Stimulated activated CD8-positive, alpha-beta memory T cell treated with anti-CD3 and anti-CD28 coated beads, Interleukin-7, amount 100 ng/mL, for 4 hours (primary cell): Measurements from ENCODE around the gene FGD2.
A peak's percentile ranks its signal among the peaks of the same experiment; 100 is the strongest.

ENCODE experiments used
- DNase-seq, 2 donors: peaks; one replicate each; pipeline ENCODE4 v3.0.0-alpha.2; 2020; ENCODE audit warnings: low read depth in 2 of 2

FGD2 gene

DNA sequence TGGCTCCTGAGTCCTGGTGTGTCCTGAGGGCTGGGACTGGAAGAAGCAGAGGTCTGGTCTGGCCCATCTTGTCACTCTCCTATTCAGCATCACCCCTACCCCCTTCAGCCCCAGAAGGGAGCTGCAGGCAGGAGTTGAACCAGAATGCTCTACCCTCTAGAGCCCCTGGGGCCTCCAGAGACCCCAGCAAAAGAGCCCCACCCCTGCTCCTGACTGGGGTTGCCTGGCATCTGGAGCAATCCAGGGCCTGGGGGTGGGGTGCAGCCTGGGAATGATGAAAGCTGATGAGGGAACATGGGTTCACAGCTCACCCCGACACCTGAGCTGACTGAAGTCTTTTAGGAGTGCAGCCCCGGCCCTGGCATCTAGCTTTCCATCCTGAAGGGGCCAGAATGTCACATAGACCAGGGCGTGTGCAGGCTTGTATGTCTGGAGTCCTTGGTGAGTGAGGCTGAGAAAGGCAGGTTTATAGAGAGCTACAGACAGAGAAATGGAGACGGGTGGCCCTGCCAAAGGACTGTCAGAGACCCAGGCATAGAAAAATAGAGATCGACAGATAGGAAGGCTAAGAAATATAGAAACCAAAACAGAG, 12.2 kb downstream of the FGD2 start:
- DNase-seq, result no peak

DNA sequence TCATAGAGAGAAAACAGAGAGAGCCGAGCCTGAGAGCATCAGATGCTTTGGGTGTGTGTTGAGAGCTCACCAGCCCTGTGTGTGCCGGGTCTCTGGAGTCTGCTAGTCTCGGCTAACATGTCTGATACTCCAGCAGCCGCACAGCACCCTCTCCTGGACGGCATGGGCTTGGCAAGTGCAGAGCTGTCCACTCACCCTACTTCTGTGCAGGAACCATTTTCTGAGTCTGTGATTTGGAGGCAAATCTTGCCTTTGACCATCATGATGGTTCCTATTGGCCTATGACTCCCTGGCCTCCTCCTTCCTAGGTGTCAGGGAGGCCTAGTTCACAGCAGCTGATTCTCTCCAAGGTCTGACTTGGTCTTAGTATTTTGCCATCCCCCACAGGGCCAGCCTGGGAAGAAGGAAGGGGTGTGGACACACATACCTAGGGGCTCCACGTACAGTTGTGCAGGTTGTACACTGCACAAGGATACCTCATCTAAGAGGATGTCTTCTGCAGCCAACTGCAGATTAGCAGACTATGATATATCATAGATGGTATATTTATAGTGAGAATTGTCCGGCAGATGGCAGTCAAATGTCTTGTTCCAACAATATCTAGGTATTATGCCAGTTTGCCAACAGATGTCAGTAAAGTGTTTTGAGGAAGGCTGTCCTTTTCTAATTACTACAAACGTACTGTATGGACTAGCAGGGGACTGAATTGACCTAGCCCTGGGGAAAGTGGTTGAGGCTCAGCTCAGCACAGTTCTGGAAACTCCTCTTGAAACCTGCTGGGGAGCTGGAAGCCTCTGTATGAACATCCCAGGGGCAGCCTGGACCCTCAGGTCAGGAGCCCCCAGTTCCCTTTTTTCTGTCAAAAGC, 13.0 kb downstream of the FGD2 start:
- DNase-seq, result peak; percentile 74 to 82

DNA sequence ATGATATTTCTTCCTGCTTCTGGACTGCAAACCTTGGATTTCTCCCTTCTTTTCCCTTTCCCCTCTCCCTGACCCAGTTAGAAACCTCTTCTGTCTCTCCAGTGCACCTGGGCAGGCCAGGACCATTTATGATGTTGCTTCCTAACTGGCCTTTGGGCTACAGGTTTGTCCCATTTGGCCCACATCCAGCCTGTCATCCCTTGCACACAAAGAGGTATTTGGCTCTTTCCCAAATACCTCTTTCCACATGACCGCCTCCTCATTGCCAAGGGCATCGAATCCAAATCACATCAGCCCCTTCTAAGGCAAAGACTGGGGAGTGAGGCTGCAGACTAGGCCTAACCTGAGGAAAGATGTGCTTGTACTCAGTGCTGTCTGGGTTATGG, 13.6 kb downstream of the FGD2 start:
- DNase-seq, result no peak

DNA sequence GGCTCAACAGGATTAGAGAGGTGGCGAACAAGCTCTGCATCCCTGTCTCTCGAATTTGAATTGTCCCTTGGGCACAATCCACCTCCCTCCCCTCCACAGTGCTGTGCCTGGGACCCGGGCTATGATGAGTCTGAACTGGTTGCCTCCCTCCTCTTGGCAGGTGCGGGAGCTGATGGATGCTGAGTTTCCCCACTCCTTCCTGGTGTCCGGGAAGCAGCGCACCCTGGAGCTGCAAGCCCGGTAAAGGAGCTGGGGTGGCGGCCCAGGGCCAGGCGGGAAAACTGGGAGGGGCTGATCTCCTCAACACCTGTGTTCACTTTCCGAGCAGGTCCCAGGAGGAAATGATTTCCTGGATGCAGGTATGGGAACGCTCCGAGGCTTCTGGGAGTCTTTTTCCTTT, 14.9 kb downstream of the FGD2 start:
- DNase-seq, result no peak

DNA sequence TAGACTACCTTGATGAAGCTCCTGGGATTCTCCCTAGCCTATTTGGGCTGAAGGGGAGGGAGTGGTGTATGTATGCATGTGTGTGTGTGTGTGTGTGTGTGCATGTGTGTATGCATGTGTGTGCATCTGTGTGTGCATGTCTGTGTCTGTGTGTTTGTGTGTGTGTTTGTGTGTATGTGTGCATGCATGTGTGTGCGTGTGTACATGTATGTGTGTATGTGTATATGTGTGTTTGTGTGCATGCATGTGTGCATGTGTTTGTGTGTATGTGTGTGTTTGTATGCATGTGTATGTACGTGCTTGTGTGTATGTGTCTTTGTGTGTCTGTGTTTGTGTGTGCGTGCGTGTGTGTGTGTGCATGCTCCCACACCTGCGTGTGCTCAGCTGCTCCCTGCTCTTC, 15.4 kb downstream of the FGD2 start:
- DNase-seq, result no peak

DNA sequence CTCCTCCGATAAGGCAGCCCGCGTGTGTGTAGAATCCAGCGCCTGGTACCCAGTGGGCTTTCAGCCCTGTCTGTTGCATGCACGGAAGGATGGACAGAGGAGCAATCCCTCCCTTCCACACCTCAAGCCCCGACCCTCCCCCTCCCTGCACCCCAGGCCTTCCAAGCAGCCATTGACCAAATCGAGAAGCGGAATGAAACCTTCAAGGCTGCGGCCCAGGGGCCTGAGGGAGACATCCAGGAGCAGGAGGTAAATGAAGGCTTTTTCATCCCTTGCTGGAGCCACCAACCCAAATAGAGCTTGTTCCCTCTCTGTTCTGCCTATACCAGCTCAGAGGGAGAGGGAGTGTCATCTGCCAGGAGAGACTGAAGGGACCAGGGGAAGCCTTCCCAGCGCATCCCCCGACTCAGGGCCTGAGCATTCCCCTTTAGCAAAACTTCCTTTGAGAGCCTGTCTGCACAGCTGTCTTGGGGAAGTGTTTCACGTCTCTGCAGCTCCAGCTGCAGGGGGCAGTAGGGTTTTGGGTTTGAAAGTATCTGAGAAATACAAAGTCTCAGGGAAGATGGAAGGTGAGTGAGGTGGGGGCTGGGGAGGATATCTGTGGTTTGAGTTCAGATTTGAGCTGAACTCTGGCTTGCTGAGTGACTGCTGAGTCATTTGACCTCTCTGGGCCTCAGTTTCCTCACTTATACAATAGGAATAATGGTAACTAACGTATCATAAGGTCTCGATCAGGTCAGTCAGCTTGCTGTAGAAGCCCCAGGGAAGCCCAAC, 16.1 kb downstream of the FGD2 start:
- DNase-seq, result peak; percentile 45 to 55

DNA sequence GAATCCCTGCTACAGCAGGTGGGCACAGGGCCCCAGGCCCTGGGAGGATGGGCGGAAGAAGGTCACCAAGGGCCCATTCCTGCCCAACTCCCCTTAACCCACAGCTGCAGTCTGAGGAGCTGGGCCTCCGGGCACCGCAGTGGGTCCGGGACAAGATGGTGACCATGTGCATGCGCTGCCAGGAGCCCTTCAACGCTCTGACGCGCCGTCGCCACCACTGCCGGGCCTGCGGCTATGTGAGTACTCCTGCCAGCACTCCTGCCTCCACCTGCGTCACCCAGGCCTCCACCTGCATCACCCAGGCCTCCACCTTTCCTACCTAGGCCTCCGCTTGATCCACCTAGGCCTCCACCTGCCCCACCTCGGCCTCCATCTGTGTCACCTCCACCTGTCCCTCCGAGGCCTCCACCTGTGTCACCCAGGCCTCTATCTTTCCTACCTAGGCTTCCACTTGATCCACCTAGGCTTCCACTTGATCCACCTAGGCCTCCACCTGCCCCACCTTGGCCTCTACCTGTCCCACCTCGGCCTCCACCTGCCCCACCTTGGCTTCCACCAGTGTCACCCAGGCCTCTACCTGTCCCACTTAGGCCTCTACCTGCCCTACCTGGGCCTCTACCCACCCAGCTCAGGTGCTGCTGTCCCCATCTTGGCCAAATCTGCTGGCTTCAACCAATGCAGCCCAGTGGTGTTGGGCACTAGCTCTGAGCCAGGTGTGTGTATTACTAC, 16.8 kb downstream of the FGD2 start:
- no peak for DNase-seq

DNA sequence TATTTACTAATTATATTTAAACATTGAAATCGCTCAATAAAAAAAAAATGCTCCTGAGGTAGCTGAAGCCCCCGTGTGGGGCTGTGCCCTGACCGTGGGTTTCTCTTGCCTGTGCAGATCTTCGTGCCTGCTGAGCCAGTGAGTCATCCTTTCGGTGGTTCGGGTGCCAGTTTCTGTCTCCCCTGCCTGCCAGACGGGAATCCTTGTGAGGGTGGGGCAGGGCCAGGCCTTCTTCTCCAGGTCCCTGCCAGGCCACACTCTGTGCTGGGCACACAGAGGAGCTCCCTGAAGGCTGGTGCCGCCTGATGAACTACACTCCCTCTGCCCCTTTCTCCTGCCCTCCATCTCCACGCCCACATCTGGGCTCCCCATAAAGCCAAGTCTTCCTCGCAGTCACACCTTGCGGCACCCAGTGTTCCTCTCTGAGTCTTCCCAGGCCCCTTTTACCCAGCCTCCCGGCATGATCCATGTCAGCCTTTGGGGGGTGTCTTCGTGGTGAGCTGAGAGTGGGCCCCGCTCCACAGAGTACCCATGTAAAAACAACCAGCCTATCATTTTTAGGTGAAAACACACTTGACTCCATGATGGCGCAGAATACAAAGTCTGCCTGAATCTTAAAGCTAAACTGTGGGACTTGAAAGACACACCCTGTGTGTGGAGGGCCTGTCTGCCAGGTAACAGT, 19.3 kb downstream of the FGD2 start:
- DNase-seq, result peak in 1 of 2 donors; percentile 35

DNA sequence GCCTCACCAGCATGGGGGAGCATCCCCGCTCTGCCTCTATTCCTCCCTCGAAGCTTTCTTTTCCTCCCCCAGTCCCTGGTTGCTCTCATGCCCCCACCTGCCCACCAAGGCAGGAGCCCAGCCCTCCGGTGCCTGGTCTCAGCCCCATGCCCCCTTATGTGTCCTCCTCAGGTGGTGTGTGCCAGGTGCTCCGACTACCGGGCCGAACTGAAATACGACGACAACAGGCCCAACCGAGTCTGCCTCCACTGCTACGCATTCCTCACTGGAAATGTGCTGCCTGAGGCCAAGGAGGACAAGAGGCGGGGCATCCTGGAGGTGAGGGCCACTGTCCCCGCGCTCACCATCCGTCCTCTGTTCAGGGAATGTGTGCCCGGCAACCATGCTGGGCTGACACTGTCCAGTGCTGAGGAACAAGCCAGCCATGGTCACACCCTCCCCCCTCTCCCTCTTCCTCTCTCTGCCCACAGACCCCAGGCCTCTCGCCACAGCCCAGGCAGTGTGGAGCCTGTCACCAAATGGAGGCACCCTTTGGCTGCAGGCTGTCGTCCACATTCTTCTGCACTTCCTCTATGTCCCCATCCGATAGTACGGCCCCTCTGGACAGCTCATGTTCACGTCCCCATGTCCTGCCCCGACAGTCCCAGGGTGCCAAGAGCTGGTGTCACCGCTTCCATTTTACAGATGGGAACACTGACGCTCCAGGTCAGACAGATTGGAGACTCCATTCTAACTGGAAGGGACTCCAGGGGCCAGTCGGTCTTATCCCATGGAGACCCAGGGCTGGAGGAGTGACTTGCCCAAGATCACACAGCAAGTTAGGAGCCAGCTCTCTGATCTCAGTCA, 20.4 kb downstream of the FGD2 start:
- no peak for DNase-seq

DNA sequence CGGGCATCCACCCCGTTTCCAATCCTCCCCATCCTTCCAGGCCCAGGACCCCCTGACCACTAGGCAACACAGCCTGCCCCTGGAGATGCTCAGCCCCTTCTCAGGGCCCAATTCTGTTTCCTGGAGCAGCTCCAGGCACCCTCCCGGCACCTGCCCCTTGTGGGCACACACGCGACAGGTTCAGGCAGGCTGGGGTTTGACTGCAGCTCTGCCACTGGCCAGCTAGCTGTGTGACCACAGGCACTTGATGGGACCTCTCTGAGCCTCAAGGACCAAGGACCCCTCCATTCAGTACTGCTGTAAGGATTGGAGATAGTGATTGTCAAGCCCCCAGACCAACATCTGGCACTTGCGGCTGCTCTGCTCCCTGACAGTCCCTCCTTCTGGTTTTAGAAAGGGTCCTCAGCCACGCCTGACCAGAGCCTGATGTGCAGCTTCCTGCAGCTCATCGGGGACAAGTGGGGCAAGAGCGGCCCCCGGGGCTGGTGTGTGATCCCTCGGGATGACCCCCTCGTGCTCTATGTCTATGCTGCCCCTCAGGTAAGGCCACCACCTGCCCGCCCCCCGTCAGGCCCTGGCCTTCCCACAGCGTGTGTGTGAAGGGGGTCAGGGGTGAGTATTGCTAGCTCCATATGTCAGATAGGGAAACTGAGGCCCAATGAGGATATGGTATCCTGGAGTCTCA, 21.7 kb downstream of the FGD2 start:
- DNase-seq, result no peak

DNA sequence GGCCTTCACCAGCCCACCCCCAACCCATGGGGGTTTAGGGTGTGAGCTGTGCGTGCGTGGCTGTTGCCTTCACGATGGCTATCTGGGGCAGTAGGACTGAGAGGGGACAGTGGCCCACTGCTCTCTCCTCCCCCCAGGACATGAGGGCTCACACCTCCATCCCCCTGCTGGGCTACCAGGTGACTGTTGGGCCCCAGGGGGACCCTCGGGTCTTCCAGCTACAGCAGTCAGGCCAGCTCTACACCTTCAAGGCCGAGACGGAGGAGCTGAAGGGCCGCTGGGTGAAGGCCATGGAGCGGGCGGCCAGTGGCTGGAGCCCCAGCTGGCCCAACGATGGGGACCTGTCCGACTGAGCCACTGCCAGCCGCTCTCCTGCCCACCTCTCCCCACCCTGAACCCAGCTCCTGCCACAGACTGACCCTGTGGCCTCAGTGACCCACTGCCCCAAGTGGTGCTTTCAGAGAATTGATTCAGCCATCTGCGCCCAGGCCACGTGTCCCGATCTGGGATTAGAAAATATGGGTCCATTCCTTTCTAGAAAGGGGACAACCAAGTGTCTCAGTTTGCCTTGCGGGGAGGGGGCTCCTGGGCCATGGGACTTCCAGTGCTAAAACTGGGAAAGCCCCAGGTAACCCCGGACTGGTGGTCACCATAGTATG, 22.5 kb downstream of the FGD2 start:
- no peak for DNase-seq

DNA sequence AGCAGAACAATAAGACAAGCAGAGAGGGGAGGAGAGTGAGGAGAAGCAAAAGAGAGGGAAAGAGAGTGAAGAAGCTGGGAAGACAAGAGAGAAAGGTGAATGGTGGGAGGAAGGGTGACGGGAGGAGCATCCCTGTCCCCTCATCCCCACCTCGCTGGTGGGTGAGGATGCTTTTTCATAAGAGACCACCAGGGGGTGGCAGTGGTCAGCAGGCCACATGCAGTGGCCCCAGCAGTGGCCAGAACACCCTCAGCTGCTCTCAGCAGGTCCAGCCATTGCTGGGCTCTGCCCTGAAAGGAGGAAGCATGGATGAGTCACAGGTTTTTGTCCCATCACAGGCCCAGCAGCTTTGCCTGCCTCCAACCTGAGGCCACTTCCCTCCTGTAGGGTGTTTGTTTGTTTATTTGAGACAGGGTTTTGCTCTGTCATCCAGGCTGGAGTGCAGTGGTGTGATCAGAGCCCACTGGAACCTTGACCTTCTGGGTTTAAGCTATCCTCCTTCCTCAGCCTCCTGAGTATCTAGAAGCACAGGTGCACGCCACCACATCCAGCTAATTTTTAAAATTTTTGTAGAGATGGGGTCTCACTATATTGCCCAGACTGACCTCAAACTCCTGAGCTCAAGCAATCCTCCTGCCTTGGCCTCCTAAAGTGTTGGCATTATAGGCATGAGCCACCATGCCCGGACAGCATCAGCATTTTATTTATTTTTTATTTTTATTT, 24.0 kb downstream of the FGD2 start:
- DNase-seq, result peak in 1 of 2 donors; percentile 18

DNA sequence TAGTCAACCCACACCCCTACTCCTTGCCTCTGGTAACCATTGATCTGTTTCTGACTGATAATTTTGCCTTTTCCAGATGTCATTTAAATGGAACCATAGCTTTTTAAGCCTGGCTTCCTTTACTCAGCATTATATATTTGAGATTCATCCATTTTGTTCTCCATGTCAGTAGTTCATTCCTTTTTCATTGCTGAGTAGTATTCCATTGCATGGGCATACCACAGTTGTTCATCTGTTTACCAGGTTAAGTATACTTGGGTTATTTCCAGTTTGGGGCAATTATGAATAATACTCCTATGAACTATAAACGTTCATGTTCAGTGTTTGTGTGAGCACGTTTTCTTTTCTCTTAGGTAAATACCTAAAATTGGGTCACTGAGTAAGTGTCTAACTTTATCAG, 25.1 kb downstream of the FGD2 start:
- no peak for DNase-seq

DNA sequence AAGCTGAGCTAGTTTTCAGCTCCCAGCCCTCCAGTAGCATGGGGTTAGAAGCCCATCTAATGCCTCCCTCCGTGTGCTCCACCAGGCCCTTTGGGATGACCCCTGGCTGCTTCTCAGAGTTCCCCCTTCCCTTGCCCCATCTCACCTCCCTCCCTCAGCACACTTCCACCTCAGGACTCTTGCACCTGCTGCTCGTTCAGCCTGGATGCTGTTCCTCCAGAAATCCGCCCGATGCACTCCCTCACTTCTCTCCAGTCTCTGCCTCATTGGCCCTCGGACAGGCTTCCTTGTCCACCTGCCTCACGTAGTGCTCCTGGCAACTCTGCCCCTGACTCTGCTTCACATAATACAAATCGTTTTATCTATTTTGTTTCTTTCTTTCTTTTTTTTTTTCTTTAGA, 26.8 kb downstream of the FGD2 start:
- DNase-seq, result no peak

DNA sequence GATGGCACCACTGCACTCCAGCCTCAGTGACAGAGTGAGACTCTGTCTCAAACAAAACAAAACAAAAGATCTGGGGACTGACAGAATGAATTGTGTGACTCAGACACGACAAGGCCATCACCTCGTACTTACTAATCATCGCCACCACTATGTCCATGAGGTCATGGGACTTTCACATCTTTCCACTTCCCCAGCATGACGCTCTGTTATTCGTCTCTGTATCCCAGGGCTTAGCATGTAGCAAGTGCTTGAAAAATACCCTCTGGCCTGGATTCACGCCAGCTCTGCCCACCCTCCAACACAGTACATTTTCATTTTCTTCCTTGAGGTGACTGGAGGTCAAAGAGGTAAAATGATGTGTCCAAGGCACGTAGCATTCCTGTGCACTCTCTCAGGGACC, 27.8 kb downstream of the FGD2 start:
- DNase-seq, result peak; percentile 17 to 26

DNA sequence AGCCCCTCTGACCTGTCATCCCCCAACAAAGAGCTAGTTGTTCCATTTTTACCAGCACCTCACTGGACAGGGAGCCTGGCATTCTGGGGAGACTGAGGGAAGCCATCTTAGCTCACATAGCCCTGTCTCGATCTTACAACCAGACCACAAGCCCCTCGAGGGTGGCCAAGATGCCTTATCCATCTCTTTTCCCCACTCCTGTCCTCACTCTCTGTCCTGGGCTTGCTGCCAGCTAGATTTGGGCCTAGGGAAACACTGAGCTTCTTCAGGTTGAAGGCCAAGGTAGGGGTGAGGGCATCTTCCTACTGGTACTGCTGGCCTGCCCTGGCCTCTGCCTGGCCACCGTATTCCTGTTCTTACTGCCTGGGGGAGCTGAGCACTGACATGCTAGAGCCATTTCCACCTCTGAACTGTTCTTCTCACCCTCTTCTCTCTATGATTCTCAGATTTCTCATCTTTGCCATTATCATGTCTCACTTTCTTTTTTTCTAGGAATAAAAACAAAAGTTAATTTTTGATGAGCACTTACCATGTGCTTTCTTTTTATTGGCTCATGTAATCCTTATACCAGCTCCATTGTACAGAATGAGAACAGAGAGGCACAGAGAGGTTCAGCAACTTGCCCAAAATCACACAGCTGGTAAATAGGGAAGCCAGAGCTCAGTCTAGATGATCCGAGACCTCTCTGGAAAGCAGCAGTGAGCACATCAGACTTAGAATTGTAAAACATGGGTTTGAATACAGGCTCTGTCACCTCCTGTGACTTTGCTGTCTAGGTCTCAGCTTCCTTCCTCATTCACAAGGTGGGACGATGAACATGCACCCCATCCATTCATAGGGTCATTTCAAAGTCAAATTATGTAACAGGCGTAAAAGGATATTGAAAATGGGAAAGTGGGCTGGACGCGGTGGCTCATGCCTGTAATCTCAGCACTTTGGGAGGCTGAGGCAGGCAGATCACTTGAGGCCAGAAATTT, 28.7 kb downstream of the FGD2 start:
- no peak for DNase-seq

DNA sequence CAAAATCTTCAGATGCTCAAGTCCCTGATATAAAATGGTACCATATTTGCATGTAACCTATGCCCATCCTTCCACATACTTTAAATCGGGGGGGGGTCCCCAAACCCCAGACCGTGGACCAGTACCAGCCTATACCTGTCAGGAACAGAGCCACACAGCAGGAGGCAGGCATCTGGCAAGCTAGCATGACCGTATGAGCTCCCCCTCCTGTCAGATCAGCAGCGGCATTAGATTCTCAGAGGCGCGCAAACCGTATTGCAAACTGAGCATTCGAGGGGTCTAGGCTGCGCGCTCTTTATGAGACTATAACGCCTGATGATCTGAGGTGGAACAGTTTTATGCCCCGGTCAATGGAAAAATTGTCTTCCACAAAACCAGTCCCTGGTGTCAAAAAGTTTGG, 30.7 kb downstream of the FGD2 start:
- DNase-seq, result no peak
